ENCODE data around the gene GRAMD2B. TPM values are rescaled to one million over a fixed set of nuclear protein-coding genes. Genes with fewer than 3 reads are reported as not detected.
"Not testable (repeated sequence)": the region's sequence is repeated elsewhere in the genome, so short reads cannot be mapped to it uniquely, and the experiment has no call there.

GRAMD2B gene
- total and polyA plus RNA-seq, 2 of the 8 experiments (the other 6 are each of a cell fraction or from before 2014, with no cell fraction given), result 6.4 to 9.4 TPM

DNA sequence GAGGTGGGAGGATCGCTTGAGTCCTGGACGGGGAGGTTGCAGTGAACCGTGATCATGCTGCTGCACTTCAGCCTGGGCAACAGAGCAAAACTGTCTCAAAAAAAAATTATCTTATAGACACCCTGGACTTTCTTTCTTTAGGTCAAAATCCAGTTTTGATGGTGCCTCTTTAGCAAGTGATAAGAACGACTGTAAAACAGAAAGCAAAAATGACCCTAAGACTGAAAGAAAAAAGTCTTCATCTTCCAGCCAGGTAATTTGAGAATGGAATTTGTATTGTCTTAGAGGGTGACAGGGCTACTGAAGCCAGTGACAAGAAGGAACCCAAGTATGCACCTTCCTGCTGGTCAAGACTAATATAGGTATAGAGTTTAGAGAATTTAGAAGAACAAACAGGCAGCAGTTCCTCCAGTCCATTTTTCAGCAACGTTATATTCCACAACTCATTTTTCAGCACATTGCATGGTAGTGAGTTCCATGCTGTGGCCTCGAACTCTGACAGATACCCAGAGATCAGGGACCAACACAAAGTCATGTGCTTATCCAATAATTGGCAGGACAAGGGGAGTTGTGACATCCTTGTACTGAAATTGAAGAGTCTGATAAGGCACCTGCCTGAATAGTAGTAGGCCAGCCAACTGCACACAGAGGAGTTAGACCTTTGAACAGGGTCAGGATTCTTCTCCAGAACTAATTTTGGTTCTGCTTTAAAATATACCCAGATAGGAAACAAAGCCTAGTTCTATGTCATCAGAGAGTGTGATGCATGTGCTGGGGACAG is 46.5 kb downstream of the GRAMD2B start (continued):
- no peak for TF ChIP-seq JUND (IDR thresholded peaks at IDR 0.05; ENCODE audit: low read length)
- TF ChIP-seq CBX8 (IDR thresholded peaks at IDR 0.05; ENCODE audit: borderline replicate concordance, low read depth, low read length), result no peak
- no peak for TF ChIP-seq ZNF274 (IDR thresholded peaks at IDR 0.05; ENCODE audit: borderline replicate concordance, extremely low read depth, low read length)
- TF ChIP-seq BACH1 (IDR thresholded peaks at IDR 0.05; ENCODE audit: low read length), result no peak
- TF ChIP-seq FOSL1 (IDR thresholded peaks at IDR 0.05; ENCODE audit: insufficient read depth, low read depth, low read length), result no peak

DNA sequence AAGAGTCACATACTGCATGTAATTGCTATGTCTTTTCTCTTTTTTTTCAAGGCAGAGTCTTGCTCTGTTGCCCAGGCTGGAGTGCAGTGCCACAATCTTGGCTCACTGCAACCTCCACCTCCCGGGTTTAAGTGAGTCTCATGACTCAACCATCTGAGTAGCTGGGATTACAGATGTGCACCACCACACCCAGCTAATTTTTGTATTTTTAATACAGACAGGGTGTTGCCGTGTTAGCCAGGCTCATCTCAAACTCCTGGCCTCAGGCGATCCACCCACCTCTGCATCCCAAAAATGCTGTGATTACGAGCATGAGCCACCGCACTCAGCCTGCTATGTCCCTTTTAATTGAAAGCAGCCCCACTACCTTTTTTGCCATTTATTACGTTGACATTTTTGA is 47.3 kb downstream of the GRAMD2B start:
- not testable (repeated sequence) for H3K18ac ChIP-seq (ENCODE audit: extremely low read depth, low read length); H3K9ac ChIP-seq (replicated peaks in 1 of 4; ENCODE audit: extremely low read depth in 1 of 4, low read depth in 3 of 4, low read length in 3 of 4); H3K79me1 ChIP-seq (ENCODE audit: low read depth, low read length); H3K4me2 ChIP-seq (ENCODE audit: insufficient read depth in 1 of 2, low read depth in 2 of 2, low read length in 2 of 2); H3K56ac ChIP-seq (replicated peaks; ENCODE audit: insufficient read length, low read depth, low read length); DNase-seq (ENCODE audit: low read depth in 1 of 2, low spot score in 2 of 2); H2BK120ac ChIP-seq (replicated peaks; ENCODE audit: low read depth, low read length); H2BK5ac ChIP-seq (ENCODE audit: low read depth, low read length); H3K27me3 ChIP-seq (replicated peaks in 1 of 4; ENCODE audit: control insufficient read depth in 3 of 4, extremely low read depth in 1 of 4, insufficient read depth in 3 of 4, low read length in 3 of 4); H4K20me1 ChIP-seq (replicated peaks in 1 of 2; ENCODE audit: control insufficient read depth in 1 of 2, insufficient read depth in 2 of 2, low read length in 2 of 2); FAIRE-seq; H3K79me2 ChIP-seq (ENCODE audit: control insufficient read depth in 1 of 2, insufficient read depth in 2 of 2, low read length in 2 of 2); H3K4ac ChIP-seq (replicated peaks; ENCODE audit: insufficient read length, low read depth, low read length); H2AFZ ChIP-seq (ENCODE audit: low read length); H3K4me3 ChIP-seq (ENCODE audit: extremely low read depth in 1 of 4, insufficient read depth in 2 of 4, low read depth in 3 of 4, low read length in 4 of 4); H3K23me2 ChIP-seq (ENCODE audit: low read depth, low read length); H4K5ac ChIP-seq (ENCODE audit: insufficient read length, low read depth, low read length); H3K9me3 ChIP-seq (ENCODE audit: insufficient read depth in 2 of 2, low read depth in 1 of 2, low read length in 1 of 2); H4K91ac ChIP-seq (replicated peaks; ENCODE audit: insufficient read length, low read length); H3K14ac ChIP-seq (ENCODE audit: insufficient read length); H2BK15ac ChIP-seq (ENCODE audit: low read length); H2BK20ac ChIP-seq (ENCODE audit: low read length); H3K23ac ChIP-seq (ENCODE audit: insufficient read length); H3K27ac ChIP-seq (ENCODE audit: low read depth, low read length); H2BK12ac ChIP-seq (ENCODE audit: low read depth, low read length); H4K8ac ChIP-seq (ENCODE audit: extremely low read depth, insufficient read depth, low read length); H2AK5ac ChIP-seq (ENCODE audit: low read depth, low read length)
- Histone ChIP-seq H3K4me1 (replicated peaks in 1 of 4; ENCODE audit: control insufficient read depth in 3 of 4, insufficient read depth in 4 of 4, low read length in 3 of 4) (peaks cover 2 to 12% (median 4%) of the 10 kb centered on the region in 4 experiments; a peak in 5 of 7 replicates), H3K36me3 (ENCODE audit: control insufficient read depth in 2 of 4, insufficient read depth in 4 of 4, low read length in 3 of 4) (peaks cover 0 to 31% (median 6%) of the 10 kb centered on the region in 4 experiments; a peak in 4 of 8 replicates)
- ChIA-PET POLR2A (ENCODE audit: partially characterized antibody) (interaction anchor here (0.6 kb wide), 1 partner anchor 8 kb away, joined by 3 read pairs; no protein-coding TSS in a partner anchor), CTCF (ENCODE audit: partially characterized antibody) (interaction anchor here (0.7 to 2.2 kb wide), 3 partner anchors 29 to 132 kb away, joined by 3 to 8 read pairs (median 6); no protein-coding TSS in a partner anchor)
- whole genome bisulfite sequencing, 2 experiments (ENCODE audit: extremely low coverage in 1 of 2, insufficient coverage in 1 of 2, insufficient read length in 1 of 2, insufficient replicate concordance in 2 of 2, low coverage in 1 of 2, low lambda C conversion rate in 2 of 2, missing lambda C conversion rate in 1 of 2), result 92% methylated on average over 6 of the region's 6 CpGs; no CpG with 5 or more reads in 1 of the 2 experiments

Data from H1 (cell line).